HepG2 (cell line): ENCODE results near the gene PLA2G4D. TPM values are rescaled to one million over a fixed set of nuclear protein-coding genes. Genes with fewer than 3 reads are reported as not detected.

ENCODE experiments used
- ADNP ChIP-seq: sonication (generic); formaldehyde crosslinking; IDR thresholded peaks from 2 replicates; pipeline ENCODE4 v1.4.0; 2020; ENCODE audit warnings: missing genetic modification reagents
- FOSL2 ChIP-seq: sonication (generic); formaldehyde crosslinking; IDR thresholded peaks from 2 replicates; pipeline ENCODE4 v1.4.0; 2020; ENCODE audit warnings: missing genetic modification reagents
- MED1 ChIP-seq: sonication (generic); formaldehyde crosslinking; IDR thresholded peaks from 2 replicates; pipeline ENCODE4 v1.4.0; 2020; ENCODE audit warnings: missing genetic modification reagents
- MIXL1 ChIP-seq: IDR thresholded peaks from 2 replicates; pipeline ENCODE4 v1.6.1; 2016
- MYC ChIP-seq: sonication (generic); formaldehyde crosslinking; IDR thresholded peaks from 2 replicates; pipeline ENCODE4 v1.9.0; 2021; ENCODE audit warnings: missing genetic modification reagents, borderline replicate concordance
- NCOA2 ChIP-seq: sonication (generic); formaldehyde crosslinking; IDR thresholded peaks from 2 replicates; pipeline ENCODE4 v1.8.0; 2022; ENCODE audit warnings: inconsistent platforms
- RAD21 ChIP-seq: fragments of 450-650 bp; formaldehyde crosslinking; IDR thresholded peaks from 2 replicates; pipeline ENCODE4 v1.5.0; 2020; ENCODE audit warnings: mild to moderate bottlenecking
- SALL1 ChIP-seq: sonication (generic); formaldehyde crosslinking; IDR thresholded peaks from 2 replicates; pipeline ENCODE4 v1.8.0; 2022; ENCODE audit warnings: mild to moderate bottlenecking, missing genetic modification reagents
- SAP130 ChIP-seq: IDR thresholded peaks from 2 replicates; pipeline ENCODE4 v1.6.1; 2016; ENCODE audit warnings: low read depth
- STAG1 ChIP-seq: sonication (generic); formaldehyde crosslinking; IDR thresholded peaks from 2 replicates; pipeline ENCODE4 v1.4.0; 2020; ENCODE audit warnings: missing genetic modification reagents
- TEAD3 ChIP-seq: optimal IDR thresholded peaks from 2 replicates; pipeline ENCODE3; 2016; ENCODE audit warnings: borderline replicate concordance
- ZBTB42 ChIP-seq: sonication (generic); formaldehyde crosslinking; IDR thresholded peaks from 2 replicates; pipeline ENCODE4 v1.5.0; 2020; ENCODE audit warnings: mild to moderate bottlenecking, missing genetic modification reagents
- ZNF263 ChIP-seq: sonication (generic); formaldehyde crosslinking; IDR thresholded peaks from 2 replicates; pipeline ENCODE4 v1.4.0; 2020; ENCODE audit warnings: missing genetic modification reagents
- ZNF280B ChIP-seq: sonication (generic); formaldehyde crosslinking; IDR thresholded peaks from 2 replicates; pipeline ENCODE4 v1.5.0; 2020; ENCODE audit warnings: missing genetic modification reagents, mild to moderate bottlenecking, borderline replicate concordance
- ZNF674 ChIP-seq: sonication (generic); formaldehyde crosslinking; IDR thresholded peaks from 2 replicates; pipeline ENCODE4 v1.5.0; 2020; ENCODE audit warnings: low read depth, mild to moderate bottlenecking, missing genetic modification reagents
- ZNF687 ChIP-seq: sonication (generic); formaldehyde crosslinking; IDR thresholded peaks from 2 replicates; pipeline ENCODE4 v1.5.1; 2020; ENCODE audit warnings: mild to moderate bottlenecking, missing genetic modification reagents, moderate library complexity
- ZNF710 ChIP-seq: sonication (generic); formaldehyde crosslinking; IDR thresholded peaks from 2 replicates; pipeline ENCODE4 v1.5.0; 2020; ENCODE audit warnings: mild to moderate bottlenecking, missing genetic modification reagents, borderline replicate concordance
- ZNF776 ChIP-seq: sonication (generic); formaldehyde crosslinking; IDR thresholded peaks from 2 replicates; pipeline ENCODE4 v1.4.0; 2020; ENCODE audit warnings: mild to moderate bottlenecking, missing genetic modification reagents
- ZNF883 ChIP-seq: sonication (generic); formaldehyde crosslinking; IDR thresholded peaks from 2 replicates; pipeline ENCODE4 v1.5.1; 2020; ENCODE audit warnings: mild to moderate bottlenecking, missing genetic modification reagents; ENCODE audit errors: not compliant biosample characterization
- polyA plus RNA-seq, 8 experiments: library from polyadenylated mRNA; depleted of rRNA in 3 of 8; stranded (reverse) in 7 of 8; unstranded in 1 of 8; fragments of >200 nt; fragmentation: Illumina TruSeq in 4 of 8; extraction: Trizol in 4 of 8; gene quantifications; 2 replicates each; pipeline versions ENCODE4 v1.2.1 to v1.2.3, GENCODE V29; 2011 to 2016; ENCODE audit warnings: low read depth in 4 of 8, missing spikeins in 1 of 8, mixed read lengths in 1 of 8; ENCODE audit not compliant: insufficient read depth in 1 of 8
- total RNA-seq, 5 experiments: library from RNA; depleted of rRNA; stranded (reverse); fragments of >200 nt; fragmentation: Illumina TruSeq; extraction: Trizol; gene quantifications; 2 replicates each; pipeline ENCODE4 v1.2.3, GENCODE V29; 2016; ENCODE audit warnings: low read depth in 1 of 5
- TF ChIP-seq, protein P1 (sequence below): IDR thresholded peaks from 2 replicates; pipeline ENCODE4 v1.6.1; 2016; ENCODE audit warnings: mild to moderate bottlenecking, missing biosample characterization, missing genetic modification reagents
- TF ChIP-seq, protein P2 (sequence below): sonication (generic); formaldehyde crosslinking; IDR thresholded peaks from 2 replicates; pipeline ENCODE4 v1.4.0; 2020; ENCODE audit warnings: missing genetic modification reagents

The PLA2G4D gene
- total and polyA plus RNA-seq, 2 of the 13 experiments (the other 11 are each of a cell fraction or from before 2014, with no cell fraction given), result 0.04 to 0.21 TPM

DNA sequence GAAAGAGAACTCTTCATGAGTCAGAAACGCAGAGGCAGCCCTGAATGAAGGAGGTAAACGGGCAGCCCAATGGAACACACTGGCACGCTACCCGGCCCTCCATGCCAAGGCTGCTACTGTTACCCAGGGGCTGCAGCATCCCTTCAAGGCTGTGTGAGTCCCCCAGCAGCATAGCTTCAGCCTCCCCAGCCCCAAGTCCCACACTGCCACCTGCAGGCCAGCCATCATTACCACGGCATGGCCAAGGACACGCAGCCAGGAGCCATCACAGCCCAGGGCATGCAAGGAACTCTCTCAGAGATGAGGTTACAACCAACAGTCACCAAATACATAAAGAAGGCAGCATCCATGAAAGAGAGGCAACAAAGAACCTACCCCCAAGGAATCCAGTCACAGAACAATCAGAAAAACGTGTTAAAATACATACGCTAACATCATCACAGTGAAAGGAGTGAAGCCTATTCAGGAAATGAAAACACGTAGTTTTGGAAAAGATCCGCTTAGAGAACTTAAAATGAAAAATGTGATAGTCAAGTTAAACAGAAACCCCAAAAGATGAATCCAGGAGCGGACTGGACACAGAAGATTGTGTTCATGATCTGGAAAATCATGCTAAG, 39.6 kb upstream of the PLA2G4D start (continued):
- peak; percentile 48 for TF ChIP-seq ZNF687
- TF ChIP-seq ZBTB42 (CRISPR knock-in tag), result no peak
- TF ChIP-seq ZNF674, result no peak
- TF ChIP-seq STAG1 (CRISPR knock-in tag), result peak; percentile 81
- TF ChIP-seq MYC, result peak; percentile 42; the same call in 1 of the 2 replicates
- TF ChIP-seq RAD21 (CRISPR knock-in tag), result peak; percentile 56
- no peak for TF ChIP-seq ZNF776 (CRISPR knock-in tag)
- peak; percentile 35; the same call in 1 of the 2 replicates for TF ChIP-seq ADNP (CRISPR knock-in tag)
- no peak for TF ChIP-seq NCOA2 (CRISPR knock-in tag)
- TF ChIP-seq, protein P1, sequence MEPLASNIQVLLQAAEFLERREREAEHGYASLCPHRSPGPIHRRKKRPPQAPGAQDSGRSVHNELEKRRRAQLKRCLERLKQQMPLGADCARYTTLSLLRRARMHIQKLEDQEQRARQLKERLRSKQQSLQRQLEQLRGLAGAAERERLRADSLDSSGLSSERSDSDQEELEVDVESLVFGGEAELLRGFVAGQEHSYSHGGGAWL (CRISPR knock-in tag), result no peak
- TF ChIP-seq, protein P2, sequence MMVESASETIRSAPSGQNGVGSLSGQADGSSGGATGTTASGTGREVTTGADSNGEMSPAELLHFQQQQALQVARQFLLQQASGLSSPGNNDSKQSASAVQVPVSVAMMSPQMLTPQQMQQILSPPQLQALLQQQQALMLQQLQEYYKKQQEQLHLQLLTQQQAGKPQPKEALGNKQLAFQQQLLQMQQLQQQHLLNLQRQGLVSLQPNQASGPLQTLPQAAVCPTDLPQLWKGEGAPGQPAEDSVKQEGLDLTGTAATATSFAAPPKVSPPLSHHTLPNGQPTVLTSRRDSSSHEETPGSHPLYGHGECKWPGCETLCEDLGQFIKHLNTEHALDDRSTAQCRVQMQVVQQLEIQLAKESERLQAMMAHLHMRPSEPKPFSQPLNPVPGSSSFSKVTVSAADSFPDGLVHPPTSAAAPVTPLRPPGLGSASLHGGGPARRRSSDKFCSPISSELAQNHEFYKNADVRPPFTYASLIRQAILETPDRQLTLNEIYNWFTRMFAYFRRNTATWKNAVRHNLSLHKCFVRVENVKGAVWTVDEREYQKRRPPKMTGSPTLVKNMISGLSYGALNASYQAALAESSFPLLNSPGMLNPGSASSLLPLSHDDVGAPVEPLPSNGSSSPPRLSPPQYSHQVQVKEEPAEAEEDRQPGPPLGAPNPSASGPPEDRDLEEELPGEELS (CRISPR knock-in tag), result peak; percentile 20; the same call in 1 of the 2 replicates
- TF ChIP-seq ZNF280B (CRISPR knock-in tag), result no peak
- 0 out of 2 replicates have a peak, but pooled peaks have one; percentile 27 for TF ChIP-seq ZNF710 (CRISPR knock-in tag)
- 0 out of 2 replicates have a peak, but pooled peaks have one; percentile 58 for TF ChIP-seq MIXL1 (CRISPR knock-in tag)
- TF ChIP-seq TEAD3, result peak; percentile 52
- TF ChIP-seq SAP130 (CRISPR knock-in tag), result peak; percentile 22; the same call in 1 of the 2 replicates
- 0 out of 2 replicates have a peak, but pooled peaks have one; percentile 17 for TF ChIP-seq MED1 (CRISPR knock-in tag)
- TF ChIP-seq ZNF883 (CRISPR knock-in tag), result no peak
- TF ChIP-seq ZNF263, result peak; percentile 54; the same call in 1 of the 2 replicates
- TF ChIP-seq FOSL2 (CRISPR knock-in tag), result peak; percentile 35; the same call in 1 of the 2 replicates
- TF ChIP-seq SALL1, result peak; percentile 29; the same call in 1 of the 2 replicates
